Astrocyte of the cerebellum (primary cell): ENCODE data around the gene GRID1.

ENCODE experiments used
- DNase-seq: peaks from one replicate; pipeline ENCODE4 v3.0.0-alpha.2; 2011; ENCODE audit warnings: low read depth
- H3K4me3 ChIP-seq: 2 replicates; pipeline ENCODE4 v1.5.1; 2011; ENCODE audit warnings: mild to moderate bottlenecking, low read depth, low read length, moderate library complexity
- CTCF ChIP-seq: IDR thresholded peaks from 2 replicates; pipeline ENCODE4 v1.5.1; 2012; ENCODE audit warnings: low read length, low read depth, moderate library complexity, mild to moderate bottlenecking; ENCODE audit errors: missing control alignments
- in situ Hi-C: cut with HindIII; loops from 2 replicates; pipeline ENCODE4 v1.10.0; 2017; ENCODE audit warnings: low sequenced_read_pairs

GRID1 gene

GRCh38 chr10:86365346-86366032 lies 1.1 kb downstream of the GRID1 start:
- in situ Hi-C loops: no loop called here
- H3K4me3 ChIP-seq: peak overlapping the region; percentile 9
- DNase-seq: no peak

GRCh38 chr10:86364491-86365345 lies 1.9 kb downstream of the GRID1 start:
- no peak overlapping the region for H3K4me3 ChIP-seq
- no peak for TF ChIP-seq CTCF
- in situ Hi-C loops: no loop called here
- no peak for DNase-seq

More at GRCh38 chr10:86365346-86366032, 1.1 kb downstream of the GRID1 start:
- TF ChIP-seq CTCF: no peak

- no peak overlapping the region for H3K4me3 ChIP-seq
- TF ChIP-seq CTCF: no peak
- in situ Hi-C loops: no loop called here
- no peak for DNase-seq
Observed at GRCh38 chr10:86363833-86364490, 2.6 kb downstream of the GRID1 start.

- TF ChIP-seq CTCF: peak; percentile 32
- DNase-seq: no peak
- no peak overlapping the region for H3K4me3 ChIP-seq
- in situ Hi-C loops: no loop called here
Observed at GRCh38 chr10:86363184-86363832, 3.3 kb downstream of the GRID1 start.

GRCh38 chr10:86362586-86363183 lies 3.9 kb downstream of the GRID1 start:
- no peak for TF ChIP-seq CTCF
- in situ Hi-C loops: no loop called here
- H3K4me3 ChIP-seq: no peak overlapping the region
- no peak for DNase-seq

- in situ Hi-C loops: no loop called here
- no peak for DNase-seq
- no peak overlapping the region for H3K4me3 ChIP-seq
- no peak for TF ChIP-seq CTCF
Observed at GRCh38 chr10:86362129-86362527, 4.5 kb downstream of the GRID1 start.
